Measurements from ENCODE around the gene MACROD1. TPM values are rescaled to one million over a fixed set of nuclear protein-coding genes. Genes with fewer than 3 reads are reported as not detected.

Gene MACROD1
- total RNA-seq, 2 donors from 2014 or later = 11.0 to 25.3 TPM

DNA sequence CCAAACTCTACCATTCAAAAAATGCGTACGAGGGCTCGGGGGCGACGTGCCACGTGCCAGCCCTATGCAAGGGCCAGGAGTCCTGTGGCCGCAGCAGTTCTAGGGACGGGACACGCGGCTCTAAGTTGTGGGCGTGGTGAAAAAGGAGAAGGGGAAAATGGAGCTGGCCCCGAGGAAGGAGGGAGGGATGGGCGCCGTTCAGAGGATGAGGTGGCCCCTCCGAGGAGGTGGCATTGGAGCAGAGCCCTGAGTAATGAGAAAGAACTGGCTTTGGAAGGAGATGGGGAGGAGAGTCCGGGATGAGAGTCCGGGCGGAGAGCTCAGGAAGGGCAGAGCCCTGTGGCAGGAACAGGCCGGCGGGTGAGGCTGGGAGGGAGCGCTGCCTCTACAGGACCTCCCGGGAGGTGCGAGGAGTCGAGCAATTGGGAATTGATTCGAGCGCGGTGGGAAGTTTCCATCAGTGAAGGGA lies 158.7 kb downstream of the MACROD1 start:
- peaks cover 0 to 15% of the 10 kb centered on the region in 2 donors for H3K36me3 Mint-ChIP-seq
- peaks cover 7 to 12% of the 10 kb centered on the region in 2 donors for H3K9me3 Mint-ChIP-seq
- ATAC-seq (peak in 1 of 2 donors; percentile 6), DNase-seq (ENCODE audit: low spot score in 2 of 2) (no peak)
- H3K27ac Mint-ChIP-seq = no peak overlapping the region

- ATAC-seq (no peak), DNase-seq (ENCODE audit: low spot score in 2 of 2) (no peak)
- Mint-ChIP-seq H3K36me3 (peaks cover 0 to 14% of the 10 kb centered on the region in 2 donors), H3K27ac (no peak overlapping the region), H3K9me3 (peaks cover 7 to 12% of the 10 kb centered on the region in 2 donors)
These were observed 159.5 kb downstream of the MACROD1 start for GRCh38 chr11:64006398-64006797.

GRCh38 chr11:64005691-64006090 lies 160.2 kb downstream of the MACROD1 start:
- ATAC-seq (no peak), DNase-seq (ENCODE audit: low spot score in 2 of 2) (no peak)
- peaks cover 6% of the 10 kb centered on the region in 2 donors for H3K9me3 Mint-ChIP-seq
- peaks cover 0 to 7% of the 10 kb centered on the region in 2 donors for H3K36me3 Mint-ChIP-seq
- H3K27ac Mint-ChIP-seq = no peak overlapping the region

GRCh38 chr11:64004590-64004984 lies 161.3 kb downstream of the MACROD1 start:
- DNase-seq (ENCODE audit: low spot score in 2 of 2) = no peak
- H3K36me3 Mint-ChIP-seq = no peaks in the 10 kb centered on the region
- H3K9me3 Mint-ChIP-seq = no peaks in the 10 kb centered on the region
- no peak overlapping the region for H3K27ac Mint-ChIP-seq
- no peak for ATAC-seq

DNA sequence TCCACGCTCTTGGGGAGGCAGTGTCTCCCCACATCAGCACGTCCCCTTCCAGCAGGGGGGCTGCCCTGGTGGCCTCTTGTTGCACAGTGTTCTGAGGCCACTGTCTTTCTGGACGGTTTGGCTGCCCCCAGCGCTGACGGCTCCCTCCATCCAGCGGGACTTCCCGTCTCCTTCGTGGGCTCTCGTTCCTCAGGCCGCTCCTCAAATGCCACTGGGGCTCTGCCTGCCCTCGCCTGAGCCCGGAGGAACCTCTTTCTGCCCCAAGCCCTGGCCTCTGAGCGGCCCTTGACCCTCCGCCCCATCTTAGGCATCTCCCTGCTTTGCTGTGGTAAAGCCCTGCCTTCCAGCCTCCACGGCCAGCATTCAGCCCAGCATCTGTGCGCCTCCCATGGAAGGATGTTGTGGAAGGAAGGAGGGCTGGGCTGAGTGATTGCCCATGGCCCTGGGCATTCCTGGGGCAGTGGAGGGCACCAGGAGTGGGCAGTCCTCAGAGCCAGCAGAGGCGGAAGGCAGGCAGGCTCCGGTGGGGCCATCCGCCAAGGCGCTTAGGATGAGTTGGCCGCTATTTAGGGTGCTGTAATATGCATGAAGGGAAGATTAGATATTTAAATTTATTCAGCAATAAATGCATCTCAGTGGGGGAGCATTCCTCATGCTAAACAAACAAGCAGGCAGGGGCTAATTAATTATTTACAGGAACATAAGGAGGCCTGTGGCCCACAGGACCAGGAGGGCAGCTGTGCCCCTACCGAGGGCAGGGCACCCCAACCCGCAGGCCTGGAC lies 161.9 kb downstream of the MACROD1 start:
- Mint-ChIP-seq H3K27ac (no peak overlapping the region), H3K36me3 (no peaks in the 10 kb centered on the region), H3K9me3 (no peaks in the 10 kb centered on the region)
- DNase-seq (ENCODE audit: low spot score in 2 of 2) (no peak), ATAC-seq (no peak)

- DNase-seq (ENCODE audit: low spot score in 2 of 2) (no peak), ATAC-seq (no peak)
- Mint-ChIP-seq H3K36me3 (no peaks in the 10 kb centered on the region), H3K27ac (no peak overlapping the region), H3K9me3 (no peaks in the 10 kb centered on the region)
These were observed 164.2 kb downstream of the MACROD1 start for GRCh38 chr11:64001484-64002420.

- no peaks in the 10 kb centered on the region for H3K36me3 Mint-ChIP-seq
- ATAC-seq = no peak
These were observed 165.0 kb downstream of the MACROD1 start for GRCh38 chr11:64000740-64001483.

DNA sequence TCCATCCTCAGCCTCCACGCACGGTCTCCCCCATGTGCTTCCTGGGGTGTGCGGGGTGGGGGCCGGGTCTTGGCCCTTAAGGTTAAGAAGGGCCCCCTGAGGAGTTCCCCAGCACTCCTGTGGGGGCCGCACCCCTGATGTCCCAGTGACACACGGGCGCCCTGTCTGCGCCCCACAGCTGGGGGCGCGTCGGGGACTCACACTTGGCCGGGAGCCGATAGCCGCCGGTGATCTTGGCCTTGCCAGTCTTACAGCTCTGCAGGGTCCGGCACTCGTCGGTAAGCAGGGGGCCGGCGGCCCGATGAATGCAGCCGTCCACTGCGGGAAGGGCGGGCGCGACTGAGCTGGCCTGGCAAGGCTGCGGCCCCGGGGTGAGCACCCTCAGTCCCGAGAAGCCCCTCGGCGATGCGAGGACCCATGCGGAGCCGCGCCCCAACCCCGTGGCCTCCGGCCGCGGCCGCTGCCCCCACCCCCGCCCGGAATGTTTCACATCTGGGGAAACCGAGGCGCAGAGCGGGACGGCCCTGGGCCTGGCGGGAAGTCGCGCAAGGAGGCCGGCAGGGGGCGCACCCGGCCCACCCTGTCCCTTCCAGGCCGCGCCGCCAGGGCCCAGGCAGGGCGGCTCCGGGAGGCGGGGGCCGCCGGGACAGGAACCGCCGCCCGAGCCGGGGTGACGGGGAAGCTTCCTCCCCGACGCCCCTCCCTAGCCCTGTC lies 165.7 kb downstream of the MACROD1 start:
- Mint-ChIP-seq H3K36me3 (no peaks in the 10 kb centered on the region), H3K27ac (no peak overlapping the region), H3K9me3 (no peaks in the 10 kb centered on the region)
- ATAC-seq (peak; percentile 82 to 91), DNase-seq (ENCODE audit: low spot score in 2 of 2) (peak; percentile 70 to 84)

More at GRCh38 chr11:64000740-64001483, 165.0 kb downstream of the MACROD1 start:
- no peak overlapping the region for H3K27ac Mint-ChIP-seq
- no peaks in the 10 kb centered on the region for H3K9me3 Mint-ChIP-seq
- no peak for DNase-seq (ENCODE audit: low spot score in 2 of 2)

DNA sequence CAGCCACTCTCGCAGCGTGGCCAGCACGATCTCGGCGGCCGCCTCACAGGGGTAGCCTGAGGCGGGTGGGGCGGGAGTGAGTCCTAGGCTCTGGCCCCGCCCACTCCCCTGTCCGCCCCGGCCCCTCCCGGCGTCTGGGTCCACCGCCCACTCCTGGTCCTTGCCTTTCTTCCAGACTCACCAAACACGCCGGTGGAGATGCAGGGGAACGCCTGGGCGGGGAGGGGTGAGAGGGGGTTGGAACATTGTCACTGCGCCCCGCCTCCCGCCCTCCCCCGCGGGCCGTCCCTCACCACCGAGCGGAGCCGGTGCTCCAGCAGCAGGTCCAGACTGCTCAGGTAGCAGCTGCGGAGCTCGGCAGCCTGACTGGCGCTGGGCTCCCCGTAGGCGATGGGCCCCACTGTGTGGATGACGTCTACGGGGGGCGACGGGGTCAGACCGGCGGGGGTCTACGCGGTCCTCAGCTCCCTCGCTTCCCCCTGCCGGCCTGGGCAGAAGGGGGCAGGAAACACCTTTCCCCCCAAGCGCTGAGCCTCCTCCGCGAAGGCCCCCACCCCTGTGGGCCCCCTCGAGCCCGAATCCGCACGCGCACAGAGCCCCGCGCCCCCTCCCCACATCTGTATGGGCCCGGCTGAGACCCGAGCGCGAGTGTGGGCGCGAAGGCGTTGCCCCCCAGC lies 166.4 kb downstream of the MACROD1 start:
- H3K36me3 Mint-ChIP-seq = no peaks in the 10 kb centered on the region
- no peaks in the 10 kb centered on the region for H3K9me3 Mint-ChIP-seq
- ATAC-seq (peak; percentile 44 to 58), DNase-seq (ENCODE audit: low spot score in 2 of 2) (peak in 1 of 2 donors; percentile 64)
- no peak overlapping the region for H3K27ac Mint-ChIP-seq

DNA sequence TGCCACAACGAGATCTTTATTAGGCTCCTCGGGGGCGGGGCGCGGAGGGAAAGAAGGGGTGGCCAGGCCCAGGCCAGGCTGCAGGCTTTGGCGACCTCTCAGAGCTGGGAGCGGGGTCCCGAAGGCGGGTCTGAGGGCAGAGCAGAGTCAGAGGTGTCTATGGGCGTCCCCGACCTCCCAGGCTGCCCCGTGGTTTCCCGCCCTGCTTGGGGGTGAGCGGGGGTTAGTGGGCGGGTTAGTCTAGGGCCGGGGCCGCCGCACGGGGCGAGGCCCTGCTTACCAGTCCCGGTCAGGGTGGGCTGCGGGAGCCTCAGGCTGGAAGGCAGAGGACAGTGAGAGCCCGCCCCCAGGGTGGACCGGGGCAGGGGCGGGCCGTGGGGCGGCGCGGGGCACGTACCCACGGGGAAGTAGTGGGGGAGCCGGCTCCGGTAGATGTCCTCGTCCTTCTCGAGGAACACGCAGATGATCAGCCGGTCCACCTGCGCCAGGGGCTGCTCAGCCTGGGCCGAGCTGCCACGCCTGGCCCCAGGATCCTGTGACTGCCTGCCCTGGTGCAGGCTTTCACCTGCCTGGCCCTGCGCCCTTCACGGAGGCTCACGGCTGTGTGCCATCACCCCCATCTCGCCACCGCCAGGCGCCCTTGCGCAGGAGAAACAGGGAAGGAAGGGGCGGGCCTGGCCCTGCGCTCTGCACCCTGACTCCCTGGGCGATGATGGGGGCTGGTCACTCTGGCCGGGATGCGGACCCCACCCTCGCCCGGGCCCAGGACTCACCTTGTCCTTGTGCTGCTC lies 167.2 kb downstream of the MACROD1 start:
- peak in 1 of 2 donors; percentile 14 for ATAC-seq
- H3K36me3 Mint-ChIP-seq = no peaks in the 10 kb centered on the region

GRCh38 chr11:63997801-63998337 lies 168.0 kb downstream of the MACROD1 start:
- no peak for ATAC-seq
- Mint-ChIP-seq H3K9me3 (no peaks in the 10 kb centered on the region), H3K36me3 (no peaks in the 10 kb centered on the region), H3K27ac (no peak overlapping the region)
- no peak for DNase-seq (ENCODE audit: low spot score in 2 of 2)

More for the DNA sequence above, 167.2 kb downstream of the MACROD1 start:
- Mint-ChIP-seq H3K9me3 (no peaks in the 10 kb centered on the region), H3K27ac (no peak overlapping the region)
- peak in 1 of 2 donors; percentile 33 for DNase-seq (ENCODE audit: low spot score in 2 of 2)

GRCh38 chr11:63997104-63997700 lies 168.7 kb downstream of the MACROD1 start:
- ATAC-seq (no peak), DNase-seq (ENCODE audit: low spot score in 2 of 2) (no peak)
- Mint-ChIP-seq H3K27ac (no peak overlapping the region), H3K9me3 (no peaks in the 10 kb centered on the region), H3K36me3 (no peaks in the 10 kb centered on the region)

DNA sequence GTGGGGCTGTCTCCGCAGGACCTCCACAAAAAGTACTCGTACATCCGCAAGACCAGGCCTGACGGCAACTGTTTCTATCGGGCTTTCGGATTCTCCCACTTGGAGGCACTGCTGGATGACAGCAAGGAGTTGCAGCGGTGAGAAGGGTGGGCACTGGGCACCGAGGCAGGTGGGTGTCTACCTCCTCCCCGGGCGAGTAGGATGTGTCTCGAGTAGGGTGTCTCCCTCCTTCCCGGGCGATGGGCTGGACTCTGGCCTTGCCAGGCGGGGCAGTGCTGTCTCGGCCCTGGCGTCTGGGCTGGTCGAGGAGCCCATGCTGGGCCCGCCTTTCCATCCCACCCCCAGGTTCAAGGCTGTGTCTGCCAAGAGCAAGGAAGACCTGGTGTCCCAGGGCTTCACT lies 169.4 kb downstream of the MACROD1 start:
- DNase-seq (ENCODE audit: low spot score in 2 of 2) (no peak), ATAC-seq (no peak)
- Mint-ChIP-seq H3K27ac (no peak overlapping the region), H3K36me3 (peaks cover 2 to 4% of the 10 kb centered on the region in 2 donors), H3K9me3 (no peaks in the 10 kb centered on the region)

GRCh38 chr11:63993993-63994392 lies 171.9 kb downstream of the MACROD1 start:
- no peaks in the 10 kb centered on the region for H3K9me3 Mint-ChIP-seq
- H3K36me3 Mint-ChIP-seq = peaks cover 4 to 7% of the 10 kb centered on the region in 2 donors
- ATAC-seq = no peak
- no peak for DNase-seq (ENCODE audit: low spot score in 2 of 2)
- H3K27ac Mint-ChIP-seq = no peak overlapping the region
